HFF-Myc (cell line): ENCODE measurements around the gene KCNMA1.

Experiments
- DNase-seq: peaks from one replicate; pipeline ENCODE4 v3.0.0-alpha.2; 2011; ENCODE audit warnings: low read depth; ENCODE audit errors: extremely low read depth
- H3K4me3 ChIP-seq: replicated peaks from 2 replicates; pipeline ENCODE4 v1.5.1; 2011; ENCODE audit warnings: low read depth, mild to moderate bottlenecking, control low read depth, low read length
- TF ChIP-seq, protein P1 (sequence below): IDR thresholded peaks from 2 replicates; pipeline ENCODE4 v1.5.1; 2012; ENCODE audit warnings: mild to moderate bottlenecking, low read depth, low read length, control low read depth; ENCODE audit errors: missing control alignments

The KCNMA1 gene

DNA sequence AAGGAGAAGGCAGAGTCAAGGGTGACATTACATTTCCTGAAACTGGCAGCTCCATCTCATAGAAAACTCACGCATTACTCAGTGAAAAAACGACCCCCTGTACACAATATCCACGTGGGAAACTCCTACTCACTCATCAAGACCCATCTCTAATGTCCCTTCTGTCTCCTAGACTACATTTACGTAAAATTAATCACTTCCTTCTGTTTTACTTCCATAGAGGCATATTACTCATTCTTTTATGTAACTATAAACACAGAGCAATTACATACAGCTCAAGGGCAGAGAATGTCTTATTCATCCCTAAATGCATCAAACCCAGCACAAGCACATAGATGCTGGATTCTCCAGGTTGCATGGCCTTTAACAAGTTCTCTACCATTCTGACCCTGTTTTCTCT, 281.8 kb downstream of the KCNMA1 start:
- no peak overlapping the region for H3K4me3 ChIP-seq
- TF ChIP-seq, protein P1, sequence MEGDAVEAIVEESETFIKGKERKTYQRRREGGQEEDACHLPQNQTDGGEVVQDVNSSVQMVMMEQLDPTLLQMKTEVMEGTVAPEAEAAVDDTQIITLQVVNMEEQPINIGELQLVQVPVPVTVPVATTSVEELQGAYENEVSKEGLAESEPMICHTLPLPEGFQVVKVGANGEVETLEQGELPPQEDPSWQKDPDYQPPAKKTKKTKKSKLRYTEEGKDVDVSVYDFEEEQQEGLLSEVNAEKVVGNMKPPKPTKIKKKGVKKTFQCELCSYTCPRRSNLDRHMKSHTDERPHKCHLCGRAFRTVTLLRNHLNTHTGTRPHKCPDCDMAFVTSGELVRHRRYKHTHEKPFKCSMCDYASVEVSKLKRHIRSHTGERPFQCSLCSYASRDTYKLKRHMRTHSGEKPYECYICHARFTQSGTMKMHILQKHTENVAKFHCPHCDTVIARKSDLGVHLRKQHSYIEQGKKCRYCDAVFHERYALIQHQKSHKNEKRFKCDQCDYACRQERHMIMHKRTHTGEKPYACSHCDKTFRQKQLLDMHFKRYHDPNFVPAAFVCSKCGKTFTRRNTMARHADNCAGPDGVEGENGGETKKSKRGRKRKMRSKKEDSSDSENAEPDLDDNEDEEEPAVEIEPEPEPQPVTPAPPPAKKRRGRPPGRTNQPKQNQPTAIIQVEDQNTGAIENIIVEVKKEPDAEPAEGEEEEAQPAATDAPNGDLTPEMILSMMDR = no peak
- DNase-seq = peak; percentile 89

- DNase-seq = no peak
- no peak overlapping the region for H3K4me3 ChIP-seq
- TF ChIP-seq, protein P1 = no peak
Measured at GRCh38 chr10:77351386-77351785, 286.2 kb downstream of the KCNMA1 start.

GRCh38 chr10:77350711-77351119, 286.9 kb downstream of the KCNMA1 start:
- peak; percentile 95 for DNase-seq
- TF ChIP-seq, protein P1 = no peak
- H3K4me3 ChIP-seq = no peak overlapping the region

- H3K4me3 ChIP-seq = no peak overlapping the region
- TF ChIP-seq, protein P1 = no peak
- no peak for DNase-seq
Measured at GRCh38 chr10:77350134-77350533, 287.5 kb downstream of the KCNMA1 start.

DNA sequence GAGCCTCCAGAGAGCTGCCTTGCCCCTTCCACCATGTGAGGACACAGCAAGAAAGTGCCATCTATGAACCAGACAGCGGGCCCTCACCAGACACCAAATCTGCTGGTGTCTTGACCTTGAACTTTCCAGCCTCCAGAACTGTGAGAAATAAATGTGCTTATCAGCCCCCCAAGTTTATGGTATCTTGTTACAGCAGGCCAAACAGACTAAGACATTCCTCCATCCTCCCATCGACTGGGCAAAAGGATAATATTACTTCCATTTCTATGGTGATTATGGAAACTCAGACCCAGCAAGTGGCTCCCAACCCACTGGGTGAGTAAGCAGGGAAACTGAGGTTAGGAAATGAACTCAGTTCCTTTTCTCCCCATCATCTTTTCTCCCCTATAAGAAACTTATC, 288.4 kb downstream of the KCNMA1 start:
- TF ChIP-seq, protein P1 = no peak
- H3K4me3 ChIP-seq = no peak overlapping the region
- no peak for DNase-seq

DNA sequence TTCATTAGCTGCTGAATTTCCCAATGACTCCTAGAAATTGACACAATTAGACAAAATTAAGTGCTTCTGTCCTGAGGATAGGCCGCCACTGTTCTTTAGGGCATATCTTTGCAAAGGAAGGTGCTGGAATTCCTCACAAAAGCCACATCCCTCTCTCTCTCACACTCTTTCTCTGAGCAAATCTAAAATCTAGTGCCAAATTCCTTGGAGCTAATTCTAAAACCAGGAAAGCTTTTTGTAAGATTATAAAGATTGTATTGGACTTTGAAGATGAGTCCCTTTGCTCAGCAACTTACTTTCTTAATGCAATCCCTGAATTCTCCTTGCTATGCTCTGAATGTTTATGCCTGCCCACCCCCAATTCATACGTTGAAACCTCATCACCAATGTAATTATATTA, 288.9 kb downstream of the KCNMA1 start:
- H3K4me3 ChIP-seq = no peak overlapping the region
- TF ChIP-seq, protein P1 = no peak
- DNase-seq = no peak

GRCh38 chr10:77348082-77348481, 289.5 kb downstream of the KCNMA1 start:
- no peak for DNase-seq
- H3K4me3 ChIP-seq = no peak overlapping the region
- TF ChIP-seq, protein P1 = no peak
